ENCODE data around the gene DHRS7B. TPM values are rescaled to one million over a fixed set of nuclear protein-coding genes. Genes with fewer than 3 reads are reported as not detected.
A peak's percentile ranks its signal among the peaks of the same experiment; 100 is the strongest.
"Not testable (repeated sequence)": the region's sequence is repeated elsewhere in the genome, so short reads cannot be mapped to it uniquely, and the experiment has no call there.

DHRS7B gene, protein sequence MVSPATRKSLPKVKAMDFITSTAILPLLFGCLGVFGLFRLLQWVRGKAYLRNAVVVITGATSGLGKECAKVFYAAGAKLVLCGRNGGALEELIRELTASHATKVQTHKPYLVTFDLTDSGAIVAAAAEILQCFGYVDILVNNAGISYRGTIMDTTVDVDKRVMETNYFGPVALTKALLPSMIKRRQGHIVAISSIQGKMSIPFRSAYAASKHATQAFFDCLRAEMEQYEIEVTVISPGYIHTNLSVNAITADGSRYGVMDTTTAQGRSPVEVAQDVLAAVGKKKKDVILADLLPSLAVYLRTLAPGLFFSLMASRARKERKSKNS
- 10 to 100 TPM; 20.1 to 29.2 (median 23.7) TPM for polyA plus RNA-seq (ENCODE audit: insufficient read length in 10 of 10)
- long read RNA-seq, donor 1, partial matches to known transcripts: 0 of 4 reads
- long read RNA-seq, donor 1, other reads (novel, unspliced or antisense): 0 of 4 reads
- long read RNA-seq, donor 2, transcript DHRS7B-202 (7 exons, 2,175 nt): major isoform, 6 of 6 reads
- long read RNA-seq, donor 2, partial matches to known transcripts: 0 of 6 reads
- long read RNA-seq, donor 2, other reads (novel, unspliced or antisense): 0 of 6 reads
- long read RNA-seq, donor 3: 0 reads
- long read RNA-seq, donor 4, partial matches to known transcripts: 0 of 3 reads
- long read RNA-seq, donor 4, other reads (novel, unspliced or antisense): 0 of 3 reads
- long read RNA-seq, donor 5, partial matches to known transcripts: 0 of 7 reads
- long read RNA-seq, donor 5, other reads (novel, unspliced or antisense): 0 of 7 reads
- long read RNA-seq, donor 6, transcript DHRS7B-202 (7 exons, 2,175 nt): major isoform, 6 of 7 reads
- long read RNA-seq, donor 6, partial matches to known transcripts: 0 of 7 reads
- long read RNA-seq, donor 6, other reads (novel, unspliced or antisense): 0 of 7 reads
- long read RNA-seq, donor 7, transcript DHRS7B-202 (7 exons, 2,175 nt): major isoform, 6 of 12 reads
- long read RNA-seq, donor 7, partial matches to known transcripts: 5 of 12 reads
- long read RNA-seq, donor 7, other reads (novel, unspliced or antisense): 0 of 12 reads
- long read RNA-seq, donor 8, partial matches to known transcripts: 0 of 3 reads
- long read RNA-seq, donor 8, other reads (novel, unspliced or antisense): 0 of 3 reads
- long read RNA-seq, donor 9: 0 reads

DNA sequence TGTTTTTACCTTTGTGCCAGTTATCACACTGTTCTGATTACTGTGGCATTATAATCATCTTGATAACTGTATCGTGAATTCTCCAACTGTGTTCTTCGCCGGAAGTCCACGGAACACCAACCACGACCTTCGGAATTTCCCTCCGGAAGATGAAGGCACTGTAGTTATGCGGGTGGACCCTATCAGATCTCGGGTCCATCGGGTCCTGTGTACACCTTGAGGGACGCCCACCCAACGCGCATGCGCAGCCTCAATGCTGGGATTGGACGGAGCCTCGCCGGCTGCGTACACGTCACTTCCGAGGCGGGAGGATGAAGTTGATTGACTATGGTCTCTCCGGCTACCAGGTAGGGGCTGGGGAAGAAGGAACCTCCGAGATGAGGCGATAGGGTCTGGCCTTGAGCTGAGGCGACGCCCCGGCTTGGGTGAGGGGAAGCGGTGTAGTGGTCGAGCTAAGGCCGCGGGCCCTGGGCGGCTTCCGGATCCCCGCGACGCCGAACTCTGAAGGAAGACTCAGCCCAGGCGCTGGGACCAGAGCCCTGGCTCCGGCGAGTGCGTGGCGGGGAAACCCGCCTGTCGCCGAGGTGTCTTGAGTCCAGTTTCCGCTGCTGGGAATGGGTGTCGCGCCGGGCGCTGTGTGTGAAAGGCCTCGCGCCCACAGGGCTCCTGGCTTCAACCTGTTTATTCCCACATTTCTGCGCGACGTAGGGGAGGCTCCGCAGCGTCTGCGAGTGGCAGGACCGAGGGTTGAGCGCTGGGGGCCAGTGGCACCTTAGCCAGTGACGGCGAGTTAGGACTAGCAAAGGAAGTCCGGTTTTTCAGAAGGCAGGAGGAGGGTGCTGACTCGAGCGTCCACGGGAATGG, at the start of gene DHRS7B:
Gene DHRS7B, plus strand, starts transcription at position 320 of the 864 bp plus-strand sequence. Its CDS starts 8 bp downstream, at position 328.
- DNase-seq: peak; percentile 92 to 97 (median 96)

DNA sequence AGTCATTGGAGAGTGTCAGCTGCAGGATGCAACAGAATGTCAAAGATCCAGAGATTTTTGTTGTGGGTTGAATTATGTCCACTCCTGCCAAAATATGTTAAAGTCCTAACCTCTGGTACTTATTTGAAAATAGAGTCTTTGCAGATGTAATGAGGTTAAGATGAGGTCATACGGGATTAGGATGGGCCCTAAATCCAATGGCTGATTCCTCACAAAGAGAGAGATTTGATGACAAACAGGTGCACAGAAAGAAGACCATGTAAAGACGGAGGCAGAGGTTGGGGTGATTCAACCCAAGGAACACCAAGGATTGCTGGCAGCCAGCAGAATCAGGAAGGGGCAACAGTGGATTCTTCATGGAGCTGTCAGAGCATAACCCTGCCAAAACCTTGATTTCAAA, 49.5 kb upstream of the DHRS7B start:
- DNase-seq: peak in 1 of 3 donors; percentile 39

DNA sequence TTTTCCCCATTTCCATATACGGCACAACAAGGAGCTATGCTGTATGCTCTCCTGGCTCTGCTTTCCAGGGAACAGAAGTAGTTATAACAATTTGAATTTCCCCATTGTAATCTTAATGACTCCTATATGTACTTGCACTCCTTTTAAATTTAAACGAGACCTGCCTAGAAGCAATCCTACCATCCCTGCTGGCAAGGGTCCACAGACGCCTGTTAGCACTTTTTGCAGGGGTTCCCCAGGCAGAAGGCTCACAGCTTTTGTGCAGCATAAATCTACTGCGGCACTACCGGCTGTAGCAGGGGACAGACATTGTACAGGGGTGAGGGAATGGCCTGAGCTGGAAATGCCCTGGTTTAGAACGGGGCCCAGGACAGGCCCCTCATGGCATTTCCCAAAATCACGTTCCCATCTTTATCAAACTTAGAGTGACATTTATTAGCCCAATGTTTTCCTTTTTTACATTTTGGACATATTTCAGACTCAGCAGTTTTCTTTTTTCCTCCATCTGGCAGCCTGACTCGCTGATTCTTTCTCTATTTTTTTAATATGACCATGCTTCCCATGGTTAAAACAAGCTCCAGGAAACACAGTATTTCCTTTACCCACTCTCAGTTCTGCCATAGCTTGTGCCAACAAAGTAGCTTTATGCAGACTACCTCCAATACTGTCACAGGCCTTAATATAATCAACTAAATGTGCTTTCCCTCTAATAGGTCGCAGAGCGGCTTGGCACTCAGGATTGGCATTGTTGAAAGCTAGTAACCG, 48.6 kb upstream of the DHRS7B start:
- DNase-seq: peak in 1 of 3 donors; percentile 37

DNA sequence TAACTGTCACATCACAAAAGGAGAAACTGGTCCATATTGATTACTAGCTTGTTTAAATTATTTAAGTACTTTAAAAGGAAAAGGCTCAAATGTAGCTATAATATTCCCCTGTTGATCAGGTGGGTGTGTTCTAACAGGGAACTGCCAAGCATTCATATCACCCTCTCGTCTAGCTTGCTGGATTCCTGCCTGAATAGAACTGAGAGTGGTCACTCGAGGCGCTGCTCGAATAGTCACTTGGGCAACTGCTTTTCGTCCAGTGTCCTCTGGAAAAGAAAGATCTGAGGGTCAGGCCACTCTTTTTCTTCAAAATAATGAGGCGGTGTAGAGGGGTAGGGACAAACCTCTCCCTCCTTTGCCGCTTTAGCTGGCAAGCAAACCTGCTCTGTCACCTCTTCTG, 47.6 kb upstream of the DHRS7B start:
- DNase-seq: no peak

DNA sequence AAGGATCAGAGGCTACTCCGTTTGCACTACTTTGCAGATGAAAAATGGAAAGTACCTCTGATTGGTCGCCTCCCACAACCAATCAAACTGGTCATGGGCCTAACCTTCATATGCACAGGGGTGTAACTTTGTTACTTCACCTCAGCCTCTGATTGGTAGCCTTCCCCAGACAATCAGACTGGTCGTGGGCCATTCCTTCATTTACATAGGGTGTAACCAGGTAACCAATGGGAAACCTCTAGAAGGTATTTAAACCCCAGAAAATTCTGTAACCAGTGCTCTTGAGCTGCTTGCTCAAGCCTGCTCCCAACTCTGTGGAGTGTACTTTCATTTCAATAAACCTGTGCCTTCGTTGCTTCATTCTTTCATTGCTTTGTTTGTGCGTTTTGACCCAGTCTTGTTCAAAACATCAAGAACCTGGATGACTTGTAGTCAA, 44.7 kb upstream of the DHRS7B start:
- no peak for DNase-seq

DNA sequence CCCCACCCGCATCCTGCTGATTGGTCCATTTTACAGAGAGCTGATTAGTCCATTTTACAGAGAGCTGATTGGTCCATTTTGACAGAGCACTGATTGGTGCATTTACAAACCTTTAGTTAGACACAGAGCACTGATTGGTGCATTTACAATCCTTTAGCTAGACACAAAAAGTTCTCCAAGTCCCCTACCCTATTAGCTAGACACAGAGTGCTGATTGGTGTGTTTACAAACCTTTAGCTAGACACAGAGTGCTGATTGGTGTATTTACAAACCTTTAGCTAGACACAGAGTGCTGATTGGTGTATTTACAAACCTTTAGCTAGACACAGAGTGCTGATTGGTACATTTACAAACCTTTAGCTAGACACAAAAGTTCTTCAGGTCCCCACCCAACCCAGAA, 41.5 kb upstream of the DHRS7B start:
- not testable (repeated sequence) for DNase-seq

DNA sequence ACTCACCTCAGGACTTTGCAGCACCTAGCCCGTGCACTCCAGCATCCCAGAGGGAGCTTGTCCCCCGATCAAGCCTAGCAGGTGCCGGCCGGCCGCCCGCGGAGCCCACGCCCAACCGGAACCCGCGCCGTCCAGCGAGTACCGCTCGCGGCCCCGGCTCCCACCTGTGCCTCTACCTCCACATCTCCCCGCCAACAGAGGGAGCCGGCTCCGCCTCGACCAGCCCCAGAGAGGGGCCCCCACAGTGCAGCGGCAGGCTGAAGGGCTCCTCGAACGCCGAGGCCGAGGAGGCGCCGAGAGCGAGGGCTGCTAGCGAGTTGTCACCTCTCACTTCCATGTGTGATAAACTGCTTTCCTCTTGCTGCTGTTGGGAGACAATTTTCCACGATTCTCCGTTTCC, 41.1 kb upstream of the DHRS7B start:
- DNase-seq: no peak

DNA sequence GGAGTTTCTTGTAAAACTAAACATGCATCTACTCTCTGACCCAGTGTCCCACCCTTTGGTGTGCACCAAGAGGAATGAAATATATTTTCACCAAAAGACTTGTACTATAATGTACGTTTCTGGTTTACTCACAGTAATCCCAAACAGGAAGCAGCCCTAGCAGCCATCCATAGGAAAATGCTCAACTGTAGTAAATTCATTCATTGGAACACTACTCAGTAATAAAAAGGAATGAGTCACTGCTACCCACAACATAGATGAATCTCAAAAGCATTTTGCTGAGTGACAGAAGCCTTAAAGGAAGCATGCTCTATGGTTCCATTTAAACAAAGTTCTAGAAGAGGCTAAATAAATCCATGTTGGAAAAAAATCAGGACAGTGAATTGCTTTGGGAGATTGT, 37.6 kb upstream of the DHRS7B start:
- no peak for DNase-seq

DNA sequence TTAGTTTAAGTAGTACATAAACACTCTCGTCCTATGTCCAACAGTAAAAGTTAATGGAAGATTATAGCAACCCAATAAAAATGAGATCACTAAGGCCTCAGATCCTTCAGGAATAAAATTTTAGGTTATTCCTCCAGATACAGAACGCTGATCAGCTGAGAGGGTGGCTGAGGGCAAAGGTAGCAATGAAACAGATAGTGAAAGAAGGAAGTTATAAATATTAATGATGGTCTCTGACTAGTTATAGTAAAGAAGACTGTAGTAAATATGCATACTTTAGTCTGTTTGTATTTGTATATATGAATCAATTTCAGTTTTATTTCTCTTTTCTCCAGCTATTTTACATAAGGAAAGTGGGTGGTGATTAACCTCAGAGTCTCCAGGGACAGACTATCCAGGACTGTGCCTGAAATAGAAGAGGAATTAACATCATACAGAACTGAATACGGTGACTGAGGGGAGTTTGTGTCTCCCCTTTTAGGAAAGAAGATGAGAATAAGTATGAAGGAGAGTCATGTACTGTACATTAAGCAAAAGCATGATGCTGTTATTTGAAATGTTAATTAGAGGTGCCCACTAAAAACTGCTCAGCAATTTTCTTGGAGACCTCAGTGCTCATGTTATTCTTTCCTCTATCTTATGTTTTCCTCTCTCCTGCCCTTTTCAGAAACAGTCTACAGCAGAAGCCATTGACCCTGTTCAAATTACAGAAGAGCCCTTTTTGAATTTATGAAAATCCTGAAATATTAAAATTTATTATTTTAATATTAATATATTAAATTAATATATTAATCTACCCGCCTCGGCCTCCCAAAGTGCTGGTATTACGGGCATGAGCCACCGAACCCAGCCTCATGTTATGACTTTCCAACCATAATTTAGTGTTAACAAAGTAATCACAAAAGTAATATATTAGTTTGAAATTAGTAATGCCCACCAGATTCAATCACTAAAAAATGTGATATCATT, 36.5 kb upstream of the DHRS7B start:
- no peak for DNase-seq

DNA sequence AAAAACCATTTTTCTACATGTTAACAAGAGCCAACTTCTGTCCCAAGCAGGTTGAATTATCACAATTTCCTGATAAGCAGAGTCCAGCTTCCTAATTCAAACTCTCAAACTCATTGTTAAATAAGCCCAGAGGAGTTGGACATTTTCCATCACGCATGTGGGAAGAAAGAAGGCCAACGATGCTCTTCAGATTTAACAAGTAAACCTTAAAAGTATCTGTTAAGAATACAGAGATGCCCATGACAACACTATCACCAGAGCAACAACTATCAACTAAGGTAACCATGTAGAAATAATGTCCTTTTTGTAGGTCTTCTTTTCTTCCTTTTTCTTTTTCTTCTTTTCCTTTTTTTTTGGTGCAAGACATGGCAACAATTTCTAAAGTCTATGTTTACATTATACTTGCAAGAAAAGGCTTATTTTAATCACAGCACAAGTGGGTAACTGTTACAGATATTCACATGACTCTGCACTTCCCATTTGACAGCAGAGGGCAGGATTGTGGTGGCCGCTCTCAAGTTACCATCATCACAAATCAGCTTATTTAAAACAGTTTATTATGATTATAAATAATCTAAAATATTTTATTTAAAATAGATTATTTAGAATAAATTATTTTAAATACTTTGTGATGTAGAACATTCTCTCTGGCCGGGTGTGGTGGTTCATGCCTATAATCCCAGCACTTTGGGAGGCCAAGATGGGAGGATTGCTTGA, 35.7 kb upstream of the DHRS7B start:
- no peak for DNase-seq

DNA sequence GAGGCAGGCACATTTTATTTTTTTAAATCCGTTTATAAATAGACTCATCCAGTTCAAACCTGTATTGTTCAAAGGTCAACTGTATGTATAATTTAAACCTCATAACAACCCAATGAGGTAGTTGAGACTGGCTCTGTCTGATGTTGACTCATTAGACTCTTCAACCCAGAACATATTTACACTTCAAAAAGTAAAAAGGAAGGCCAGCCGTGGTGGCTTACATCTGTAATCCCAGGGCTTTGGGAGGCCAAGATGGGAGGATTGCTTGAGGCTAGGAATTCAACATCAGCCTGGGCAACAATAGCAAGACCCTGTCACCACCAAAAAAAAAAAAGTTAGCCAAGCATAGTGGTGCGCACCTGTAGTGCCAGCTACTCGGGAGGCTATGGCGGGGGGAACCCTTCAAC, 32.5 kb upstream of the DHRS7B start:
- no peak for DNase-seq

DNA sequence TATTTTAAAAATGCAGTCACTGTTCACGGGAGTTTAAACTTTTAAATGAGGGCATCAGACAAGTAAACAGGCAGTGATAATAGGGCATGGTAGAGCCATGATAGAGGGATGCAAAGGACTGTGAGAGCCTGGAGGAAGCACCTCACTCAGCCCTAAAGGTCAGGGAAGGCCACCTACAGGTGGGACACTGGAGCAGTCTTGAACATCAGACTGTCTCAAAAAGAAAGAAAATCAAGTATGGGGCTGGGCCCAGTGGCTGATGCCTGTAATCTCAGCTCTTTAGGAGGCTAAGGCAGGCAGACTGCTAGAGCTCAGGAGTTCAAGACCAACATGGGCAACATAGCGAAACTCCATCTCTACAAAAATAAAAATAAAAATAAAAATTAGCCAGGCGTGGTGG, 31.0 kb upstream of the DHRS7B start:
- DNase-seq: no peak

DNA sequence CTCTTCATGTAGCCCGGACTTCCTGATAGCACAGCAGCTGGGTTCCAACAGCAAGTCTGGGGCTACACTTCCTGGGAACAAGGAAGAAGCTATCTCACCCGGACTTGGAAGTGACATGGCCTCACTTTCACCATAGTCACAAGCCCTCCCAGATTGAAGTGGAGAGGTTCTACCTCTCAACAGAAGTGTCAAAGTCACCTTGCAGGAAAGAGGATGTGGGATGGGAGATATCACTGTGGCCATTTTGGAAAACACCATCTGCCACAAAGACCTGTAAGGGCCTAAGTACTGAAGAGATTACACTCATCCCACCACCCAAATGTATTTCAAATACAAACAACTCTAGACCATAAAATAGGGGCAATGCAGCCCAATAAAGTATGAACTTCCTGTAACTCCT, 29.9 kb upstream of the DHRS7B start:
- DNase-seq: no peak

DNA sequence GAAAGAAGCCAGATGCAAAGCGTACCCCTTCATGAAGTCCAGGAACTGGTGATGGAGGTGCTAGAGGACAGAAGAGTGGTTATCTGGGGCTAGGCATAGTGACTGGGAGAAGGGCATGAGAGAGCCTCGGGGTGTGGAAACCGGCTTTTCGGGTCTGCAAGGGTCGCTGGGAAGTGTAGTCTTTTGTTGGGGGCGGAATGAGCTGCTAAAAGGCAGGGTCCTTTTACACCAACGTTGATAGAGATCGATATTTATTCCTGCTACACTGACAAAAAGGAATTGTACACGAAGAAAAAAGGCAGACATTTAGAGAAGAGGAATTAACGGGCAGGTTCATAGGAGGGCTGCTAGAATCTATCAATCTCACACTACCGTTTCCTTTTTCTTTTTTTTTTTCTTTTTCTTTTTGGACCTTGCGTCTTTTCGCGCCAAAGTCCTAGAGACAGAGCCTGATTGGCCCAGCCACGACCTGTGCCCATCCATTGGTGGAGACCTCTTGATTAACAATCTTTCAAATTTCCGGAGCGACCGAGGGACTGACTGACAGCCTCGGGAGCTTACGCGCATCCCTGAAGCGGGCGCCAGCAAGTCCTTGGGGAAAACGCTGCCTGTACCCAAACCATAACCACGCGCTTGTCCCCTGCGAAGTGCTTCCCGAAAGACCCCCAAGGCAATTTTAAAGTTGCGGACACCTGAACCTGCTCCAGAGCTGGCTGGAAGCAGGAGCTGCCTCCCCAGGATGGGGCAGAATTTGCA, 27.7 kb upstream of the DHRS7B start:
- DNase-seq: peak; percentile 70 to 88 (median 72)

DNA sequence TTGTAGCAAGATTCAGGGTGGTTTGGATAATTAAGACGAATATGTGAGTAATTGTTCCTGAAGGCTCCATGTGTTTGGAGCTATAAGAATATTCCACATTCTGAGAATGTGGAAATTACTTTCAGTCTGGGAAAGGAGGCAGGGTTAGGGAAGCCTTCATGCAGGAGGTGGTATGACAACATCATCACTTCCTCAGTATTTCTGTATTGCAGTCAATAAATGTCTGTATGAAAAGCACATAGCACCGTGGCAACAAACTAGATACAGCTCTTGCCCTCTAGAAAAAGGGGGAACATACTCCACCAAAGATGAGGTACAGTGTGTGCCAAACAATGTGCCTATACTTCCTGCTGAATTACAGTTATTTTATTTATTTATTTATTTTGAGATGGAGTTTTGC, 26.1 kb upstream of the DHRS7B start:
- DNase-seq: no peak

DNA sequence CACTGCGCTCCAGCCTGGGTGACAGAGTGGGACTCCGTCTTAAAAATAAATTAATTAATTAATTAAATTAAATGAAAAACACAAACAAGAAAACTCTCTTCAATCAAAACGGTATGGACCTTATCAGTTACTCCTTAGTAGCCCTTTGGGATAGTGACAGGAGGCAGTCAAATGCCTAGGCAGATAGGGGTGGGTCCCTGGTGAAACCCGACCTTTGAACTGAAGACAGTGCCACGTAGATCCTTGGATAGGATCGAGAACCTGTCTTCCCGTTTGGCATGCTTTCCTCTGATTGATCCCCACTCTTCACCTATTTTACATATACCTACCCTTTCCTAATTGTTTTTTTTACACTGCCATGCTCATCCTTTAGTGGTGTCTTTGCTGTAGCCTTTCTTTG, 22.2 kb upstream of the DHRS7B start:
- DNase-seq: no peak

DNA sequence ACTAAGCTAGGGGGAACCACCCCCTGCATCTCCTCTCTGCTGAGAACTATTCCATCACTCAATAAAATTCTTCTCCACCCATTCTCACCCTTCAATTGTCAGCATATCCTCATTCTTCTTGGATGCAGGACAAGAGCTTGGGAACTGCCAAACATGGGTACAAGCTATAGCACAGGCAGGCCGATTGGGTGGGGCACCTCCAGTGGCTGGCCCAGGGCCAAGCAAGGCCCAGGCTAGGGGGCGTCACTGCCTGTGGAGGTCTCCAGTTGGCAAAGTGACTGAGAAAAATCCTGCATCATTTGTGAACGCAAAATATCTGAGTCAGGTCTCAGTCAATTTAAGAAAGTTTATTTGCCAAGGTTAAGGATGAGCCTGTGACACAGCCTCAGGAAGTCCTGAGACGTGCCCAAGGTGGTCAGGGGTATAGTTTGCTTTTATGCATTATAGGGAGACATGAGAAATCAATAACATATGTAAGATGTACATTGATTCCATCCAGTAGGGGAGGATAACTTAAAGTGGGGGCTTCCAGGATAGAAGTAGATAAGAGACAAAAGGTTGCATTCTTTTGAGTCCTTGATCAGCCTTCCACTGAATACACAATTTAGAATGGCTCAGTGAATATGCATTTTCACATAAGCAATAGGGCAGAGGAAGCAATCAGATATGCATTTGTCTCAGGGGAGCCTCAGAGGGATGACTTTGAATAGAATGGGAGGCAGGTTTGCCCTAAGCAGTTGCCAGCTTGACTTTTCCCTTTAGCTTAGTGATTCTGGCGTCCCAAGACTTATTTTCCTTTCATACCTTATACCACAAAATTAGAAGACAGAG, 21.5 kb upstream of the DHRS7B start:
- DNase-seq: no peak

All from muscle of back (tissue), 13 donors.